ENCODE measurements around the gene KRT82. TPM values are rescaled to one million over a fixed set of nuclear protein-coding genes. Genes with fewer than 3 reads are reported as not detected.

The KRT82 gene
- total RNA-seq, 2 donors from 2014 or later = not detected

DNA sequence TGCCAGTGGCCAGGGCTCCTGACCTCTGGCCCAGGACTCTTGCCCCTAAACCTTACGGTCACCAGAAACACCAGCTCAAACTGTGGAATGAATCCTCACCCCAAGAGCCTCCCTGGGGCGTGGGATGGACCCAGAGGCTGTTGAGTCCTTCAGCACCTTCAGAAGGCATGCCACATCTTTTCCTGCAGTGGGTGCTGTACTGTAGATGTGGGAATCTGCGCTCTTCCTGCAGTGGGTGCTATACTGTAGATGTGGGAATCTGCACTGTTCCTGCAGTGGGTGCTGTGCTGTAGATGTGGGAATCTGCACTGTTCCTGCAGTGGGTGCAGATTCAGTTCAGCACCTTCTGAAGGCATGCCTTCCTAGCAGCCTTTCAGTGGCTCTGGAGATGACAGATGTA is 1.2 kb downstream of the KRT82 start:
- Mint-ChIP-seq H3K4me1 (no peaks in the 10 kb centered on the region), H3K9me3 (no peaks in the 10 kb centered on the region), H3K36me3 (ENCODE audit: low read depth) (no peaks in the 10 kb centered on the region), H3K4me3 (no peak overlapping the region), H3K27me3 (peaks cover 12% of the 10 kb centered on the region), H3K27ac (no peak overlapping the region)
- ATAC-seq (replicated peaks) = no peak

DNA sequence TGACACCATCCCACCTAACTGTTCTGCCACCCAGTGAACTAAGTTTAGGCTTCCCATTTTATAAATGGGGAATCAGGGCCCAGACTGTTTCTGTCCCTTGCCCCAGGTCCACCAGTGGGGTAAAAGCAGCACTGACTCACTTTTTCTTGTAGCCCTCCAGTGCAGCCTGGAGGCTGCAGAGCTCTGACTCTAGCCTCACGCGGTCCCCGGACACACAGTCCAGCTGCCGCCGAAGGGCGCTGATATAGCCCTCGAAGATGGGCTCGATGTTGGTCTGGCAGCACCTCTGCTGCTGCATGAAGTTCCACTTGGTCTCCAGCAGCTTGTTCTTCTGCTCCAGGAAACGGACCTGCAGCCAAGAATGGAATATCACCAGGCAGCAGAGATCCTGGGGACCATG is 2.6 kb downstream of the KRT82 start:
- Mint-ChIP-seq H3K36me3 (ENCODE audit: low read depth) (no peaks in the 10 kb centered on the region), H3K4me1 (no peaks in the 10 kb centered on the region), H3K9me3 (no peaks in the 10 kb centered on the region), H3K27me3 (peaks cover 10% of the 10 kb centered on the region), H3K27ac (no peak overlapping the region), H3K4me3 (no peak overlapping the region)
- ATAC-seq (replicated peaks) = no peak

DNA sequence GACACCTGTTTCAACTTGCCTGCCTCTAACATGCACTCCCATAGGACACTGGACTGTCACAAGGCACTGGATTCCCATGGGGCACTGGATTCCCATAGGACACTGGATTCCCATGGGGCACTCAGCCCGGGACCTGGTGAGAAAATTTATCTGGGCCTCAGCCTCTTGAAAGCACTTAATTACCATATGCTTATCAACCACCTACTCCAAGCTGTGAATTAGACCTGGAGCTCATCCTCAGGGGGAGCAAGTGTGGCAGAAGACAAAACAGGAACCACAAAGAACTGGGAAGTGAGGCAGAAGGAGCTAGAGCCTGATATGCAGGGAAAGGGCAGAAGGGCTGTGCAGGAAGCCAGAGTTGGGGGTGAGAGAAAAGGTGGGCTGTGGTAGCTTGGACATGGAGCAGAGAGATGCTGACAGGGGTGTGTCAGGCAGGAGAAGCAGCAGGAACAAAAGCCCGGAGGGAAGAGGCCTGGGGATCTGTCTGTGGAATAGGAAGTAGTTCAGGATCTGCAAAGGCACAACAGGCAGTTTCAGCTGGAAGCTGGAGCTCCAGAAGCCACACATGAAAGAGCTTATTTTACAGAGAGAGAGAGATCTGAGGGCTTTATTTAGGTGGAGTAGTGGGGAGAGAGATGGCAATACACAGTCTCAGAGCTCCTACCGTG is 3.1 kb downstream of the KRT82 start:
- H3K36me3 Mint-ChIP-seq (ENCODE audit: low read depth) = no peaks in the 10 kb centered on the region
- H3K27ac Mint-ChIP-seq = no peak overlapping the region
- no peak for ATAC-seq (replicated peaks)
- H3K4me3 Mint-ChIP-seq = no peak overlapping the region
- H3K9me3 Mint-ChIP-seq = no peaks in the 10 kb centered on the region
- no peaks in the 10 kb centered on the region for H3K4me1 Mint-ChIP-seq
- peaks cover 8% of the 10 kb centered on the region for H3K27me3 Mint-ChIP-seq

DNA sequence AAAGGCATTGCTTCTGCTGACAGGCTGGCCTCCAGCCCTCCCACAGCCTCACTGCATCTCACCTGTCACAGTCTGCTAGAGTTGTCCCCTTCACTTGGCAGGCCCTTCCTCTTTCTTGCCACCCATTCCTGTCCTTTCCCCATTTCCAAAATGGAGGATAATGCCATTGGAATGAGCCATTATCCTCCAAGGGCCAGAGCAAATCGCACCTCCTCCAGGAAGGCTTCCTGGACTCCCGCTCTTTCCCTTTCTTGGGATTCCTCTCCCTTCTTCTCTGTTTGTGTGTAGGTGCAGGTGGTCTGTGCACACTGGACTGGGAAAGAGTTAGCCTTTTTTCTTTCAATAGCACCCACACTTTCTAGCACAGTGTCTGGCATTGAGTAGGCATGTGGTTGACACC is 3.8 kb downstream of the KRT82 start:
- H3K4me3 Mint-ChIP-seq = no peak overlapping the region
- H3K9me3 Mint-ChIP-seq = no peaks in the 10 kb centered on the region
- ATAC-seq (replicated peaks) = no peak
- no peaks in the 10 kb centered on the region for H3K4me1 Mint-ChIP-seq
- H3K27me3 Mint-ChIP-seq = peaks cover 5% of the 10 kb centered on the region
- no peaks in the 10 kb centered on the region for H3K36me3 Mint-ChIP-seq (ENCODE audit: low read depth)
- no peak overlapping the region for H3K27ac Mint-ChIP-seq

DNA sequence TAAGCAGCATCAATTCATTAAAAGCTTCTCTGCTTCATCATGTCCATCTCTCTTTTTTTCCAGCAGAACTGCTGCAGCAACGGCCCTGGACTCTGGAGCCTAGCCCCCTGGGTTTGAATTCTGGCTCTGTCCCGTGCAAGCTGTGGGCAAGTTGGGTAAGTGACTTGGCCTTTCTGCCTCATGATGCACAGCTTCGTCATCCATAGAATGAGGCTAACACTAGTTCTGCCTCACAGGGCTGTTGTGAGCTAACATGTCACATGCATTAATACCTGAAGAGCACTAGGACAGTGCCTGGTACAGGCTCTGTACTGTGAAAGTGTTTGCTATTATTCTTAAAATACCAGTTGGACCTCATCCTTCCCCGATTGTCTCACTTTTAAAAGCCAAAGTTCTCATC is 4.2 kb downstream of the KRT82 start:
- ATAC-seq (replicated peaks) = no peak
- Mint-ChIP-seq H3K27me3 (peaks cover 5% of the 10 kb centered on the region), H3K9me3 (no peaks in the 10 kb centered on the region), H3K27ac (no peak overlapping the region), H3K36me3 (ENCODE audit: low read depth) (no peaks in the 10 kb centered on the region), H3K4me1 (no peaks in the 10 kb centered on the region), H3K4me3 (no peak overlapping the region)

DNA sequence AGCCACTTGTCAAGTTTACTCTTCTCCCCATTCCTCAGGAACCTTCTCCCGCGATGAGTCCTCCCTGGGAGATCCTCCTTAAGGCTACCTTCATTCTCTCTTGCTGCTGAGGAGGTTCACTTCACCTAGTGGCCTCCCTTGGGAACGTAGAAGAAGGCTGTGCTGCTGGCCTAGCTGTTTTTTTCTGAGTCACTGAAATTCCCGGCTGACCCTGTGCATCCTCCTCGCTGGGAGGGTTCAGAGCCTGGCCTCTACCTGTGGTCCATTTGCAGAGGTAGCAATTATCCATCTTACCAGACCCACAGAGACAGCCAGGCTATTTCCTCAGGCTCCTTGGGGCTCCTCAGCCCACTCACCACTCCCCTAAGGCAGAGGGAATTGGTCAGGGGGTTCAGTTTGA is 4.6 kb downstream of the KRT82 start:
- H3K36me3 Mint-ChIP-seq (ENCODE audit: low read depth) = no peaks in the 10 kb centered on the region
- no peak for ATAC-seq (replicated peaks)
- H3K4me3 Mint-ChIP-seq = no peak overlapping the region
- no peaks in the 10 kb centered on the region for H3K4me1 Mint-ChIP-seq
- peaks cover 5% of the 10 kb centered on the region for H3K27me3 Mint-ChIP-seq
- no peak overlapping the region for H3K27ac Mint-ChIP-seq
- no peaks in the 10 kb centered on the region for H3K9me3 Mint-ChIP-seq

DNA sequence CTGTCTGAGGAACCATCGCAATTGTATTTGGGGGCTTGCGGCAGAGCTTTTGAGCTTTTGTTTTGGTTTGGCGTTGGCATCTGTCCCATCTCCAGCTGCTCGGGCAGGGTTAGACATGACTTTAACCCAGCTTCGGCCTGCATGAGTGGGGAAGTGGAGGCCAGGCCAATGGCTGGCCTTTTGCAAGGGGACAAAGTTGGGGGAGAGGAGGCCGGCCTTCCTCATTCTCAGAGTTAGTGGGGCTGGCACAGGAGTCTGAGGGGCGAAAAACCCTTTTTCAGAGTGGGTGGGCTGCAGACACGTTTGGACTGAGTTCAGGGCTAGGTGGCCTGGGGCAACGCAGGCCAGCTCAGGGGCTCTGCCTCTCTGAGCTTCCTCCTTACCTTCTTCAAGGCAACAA is 5.2 kb downstream of the KRT82 start:
- H3K27ac Mint-ChIP-seq = no peak overlapping the region
- no peak for ATAC-seq (replicated peaks)
- H3K9me3 Mint-ChIP-seq = no peaks in the 10 kb centered on the region
- no peaks in the 10 kb centered on the region for H3K4me1 Mint-ChIP-seq
- H3K4me3 Mint-ChIP-seq = no peak overlapping the region
- H3K27me3 Mint-ChIP-seq = peaks cover 5% of the 10 kb centered on the region
- no peaks in the 10 kb centered on the region for H3K36me3 Mint-ChIP-seq (ENCODE audit: low read depth)

DNA sequence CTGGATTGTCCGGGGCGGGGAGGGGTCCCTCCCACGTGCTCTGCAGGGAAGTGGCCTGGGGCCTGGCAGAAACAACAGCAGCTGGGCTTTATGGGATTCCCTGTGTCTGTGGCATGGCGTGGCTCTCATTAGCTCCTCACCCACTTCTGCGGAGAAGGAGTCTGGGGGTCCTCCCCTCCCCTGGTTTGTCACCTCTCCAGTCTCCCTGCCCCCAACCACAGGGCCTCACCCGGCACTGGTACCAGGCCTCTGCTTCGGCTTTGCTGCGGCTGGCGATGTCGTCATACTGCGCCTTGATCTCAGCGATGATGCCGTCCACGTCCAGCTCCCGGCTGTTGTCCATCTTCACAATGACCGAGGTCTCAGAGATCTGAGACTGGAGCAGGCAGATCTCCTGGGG is 6.4 kb downstream of the KRT82 start:
- ATAC-seq (replicated peaks) = no peak
- Mint-ChIP-seq H3K36me3 (ENCODE audit: low read depth) (no peaks in the 10 kb centered on the region), H3K4me1 (no peaks in the 10 kb centered on the region), H3K27ac (no peak overlapping the region), H3K27me3 (peaks cover 8% of the 10 kb centered on the region), H3K4me3 (no peak overlapping the region), H3K9me3 (no peaks in the 10 kb centered on the region)

DNA sequence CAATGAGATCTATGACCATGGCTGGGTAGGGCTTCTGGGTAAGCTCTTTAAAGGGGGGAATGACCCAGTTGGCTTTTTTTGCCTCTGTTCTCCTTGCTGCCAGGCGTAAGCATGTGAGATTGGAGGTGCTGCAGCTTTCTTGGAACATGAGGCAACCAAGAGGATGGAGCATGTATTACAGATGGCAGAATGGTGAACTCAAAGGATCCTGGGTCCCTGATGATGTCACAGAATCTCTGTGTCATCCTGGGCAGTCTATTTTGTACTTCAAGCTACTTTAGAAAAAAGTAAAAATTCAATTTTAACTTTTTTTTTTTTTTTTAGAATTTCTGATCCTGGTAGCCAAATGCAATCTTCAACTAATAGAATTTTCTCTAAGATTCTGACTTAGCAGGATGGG is 8.0 kb downstream of the KRT82 start:
- Mint-ChIP-seq H3K4me1 (no peaks in the 10 kb centered on the region), H3K27ac (no peak overlapping the region), H3K4me3 (no peak overlapping the region), H3K9me3 (no peaks in the 10 kb centered on the region), H3K36me3 (ENCODE audit: low read depth) (no peaks in the 10 kb centered on the region), H3K27me3 (peaks cover 8% of the 10 kb centered on the region)
- no peak for ATAC-seq (replicated peaks)

DNA sequence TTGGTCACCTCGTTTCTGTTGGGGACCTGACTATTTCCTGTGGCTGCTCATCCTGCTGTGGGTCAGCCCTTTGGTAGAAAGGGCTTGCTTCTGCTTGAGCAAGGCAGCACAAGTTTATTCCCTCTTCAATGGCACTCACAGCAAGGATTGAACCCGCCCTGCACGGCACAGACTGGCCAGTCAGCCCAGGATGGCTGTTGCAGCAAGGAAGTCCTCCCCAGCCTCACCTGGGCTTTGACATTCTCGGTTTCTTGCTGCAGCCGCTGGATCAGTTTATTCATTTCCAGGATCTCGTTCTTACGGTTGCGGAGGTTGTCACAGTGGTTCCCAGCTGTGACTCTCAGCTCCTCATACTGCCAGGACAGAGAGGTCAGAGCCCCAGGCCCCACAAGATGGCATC is 9.5 kb downstream of the KRT82 start:
- peaks cover 3% of the 10 kb centered on the region for H3K27me3 Mint-ChIP-seq
- H3K36me3 Mint-ChIP-seq (ENCODE audit: low read depth) = no peaks in the 10 kb centered on the region
- no peaks in the 10 kb centered on the region for H3K9me3 Mint-ChIP-seq
- no peak overlapping the region for H3K27ac Mint-ChIP-seq
- no peak for ATAC-seq (replicated peaks)
- no peaks in the 10 kb centered on the region for H3K4me1 Mint-ChIP-seq
- no peak overlapping the region for H3K4me3 Mint-ChIP-seq

DNA sequence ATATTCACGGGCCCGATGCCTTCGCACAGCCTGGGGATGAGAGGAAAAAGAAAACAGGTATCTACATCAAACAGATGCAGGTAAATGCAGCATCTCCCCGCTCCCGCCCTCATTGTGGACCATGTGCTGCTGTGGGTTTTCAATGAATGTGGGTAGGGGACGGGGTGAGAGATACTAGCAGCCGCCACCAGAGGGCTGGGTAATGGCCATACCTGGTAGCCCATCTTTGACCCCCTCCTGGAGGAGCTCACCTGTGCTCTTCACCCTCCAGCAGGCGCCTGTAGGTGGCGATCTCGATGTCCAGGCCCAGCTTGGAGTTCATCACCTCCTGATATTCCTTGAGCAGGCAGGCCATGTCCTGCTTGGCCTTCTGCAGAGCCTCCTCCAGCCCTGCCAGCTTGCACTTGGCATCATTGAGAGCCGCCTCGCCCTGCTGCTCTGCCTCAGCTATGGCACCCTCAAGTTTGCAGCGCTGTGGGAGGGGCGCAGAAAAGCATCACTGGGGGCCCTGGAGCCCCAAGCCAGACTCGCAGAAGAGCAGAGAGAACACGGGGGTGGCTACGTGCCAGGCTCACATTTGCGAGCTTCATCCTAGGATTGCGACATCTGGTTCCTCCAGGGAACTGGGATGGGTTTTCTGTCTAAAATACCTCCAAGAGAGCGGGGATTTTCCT is 10.2 kb downstream of the KRT82 start:
- H3K36me3 Mint-ChIP-seq (ENCODE audit: low read depth) = no peaks in the 10 kb centered on the region
- H3K27me3 Mint-ChIP-seq = peaks cover 3% of the 10 kb centered on the region
- ATAC-seq (replicated peaks) = no peak
- H3K9me3 Mint-ChIP-seq = no peaks in the 10 kb centered on the region
- no peak overlapping the region for H3K27ac Mint-ChIP-seq
- H3K4me3 Mint-ChIP-seq = no peak overlapping the region
- H3K4me1 Mint-ChIP-seq = no peaks in the 10 kb centered on the region

DNA sequence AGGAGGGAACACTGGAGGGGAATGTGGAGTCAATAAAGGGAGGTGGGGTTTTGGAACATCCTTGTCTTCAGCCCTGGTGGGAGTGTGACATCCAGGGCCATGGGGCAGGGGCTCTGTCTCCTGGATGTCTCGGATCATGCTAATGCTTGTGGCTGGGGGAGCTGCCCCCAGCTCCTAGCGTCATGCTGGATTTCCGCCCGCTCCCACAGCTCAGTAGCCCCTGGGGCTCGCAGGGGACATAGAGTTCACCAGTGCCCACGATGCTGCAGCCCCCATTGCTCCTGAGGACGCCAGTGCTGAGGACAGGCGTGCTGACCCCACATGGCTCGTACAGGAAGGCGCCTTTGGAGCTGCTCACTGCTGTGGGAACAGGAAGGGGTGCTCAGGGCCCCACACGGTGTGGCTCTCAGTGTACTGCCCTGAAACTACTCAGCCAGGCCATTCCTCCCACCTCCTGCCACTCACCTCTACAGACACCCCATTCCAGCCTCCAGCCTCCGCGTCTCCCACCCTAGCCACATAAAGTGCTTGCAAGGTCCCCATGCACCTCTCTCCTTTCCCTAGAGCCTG is 11.2 kb downstream of the KRT82 start:
- H3K36me3 Mint-ChIP-seq (ENCODE audit: low read depth) = no peaks in the 10 kb centered on the region
- no peak overlapping the region for H3K4me3 Mint-ChIP-seq
- peaks cover 3% of the 10 kb centered on the region for H3K27me3 Mint-ChIP-seq
- H3K4me1 Mint-ChIP-seq = no peaks in the 10 kb centered on the region
- H3K27ac Mint-ChIP-seq = no peak overlapping the region
- no peaks in the 10 kb centered on the region for H3K9me3 Mint-ChIP-seq
- no peak for ATAC-seq (replicated peaks)

DNA sequence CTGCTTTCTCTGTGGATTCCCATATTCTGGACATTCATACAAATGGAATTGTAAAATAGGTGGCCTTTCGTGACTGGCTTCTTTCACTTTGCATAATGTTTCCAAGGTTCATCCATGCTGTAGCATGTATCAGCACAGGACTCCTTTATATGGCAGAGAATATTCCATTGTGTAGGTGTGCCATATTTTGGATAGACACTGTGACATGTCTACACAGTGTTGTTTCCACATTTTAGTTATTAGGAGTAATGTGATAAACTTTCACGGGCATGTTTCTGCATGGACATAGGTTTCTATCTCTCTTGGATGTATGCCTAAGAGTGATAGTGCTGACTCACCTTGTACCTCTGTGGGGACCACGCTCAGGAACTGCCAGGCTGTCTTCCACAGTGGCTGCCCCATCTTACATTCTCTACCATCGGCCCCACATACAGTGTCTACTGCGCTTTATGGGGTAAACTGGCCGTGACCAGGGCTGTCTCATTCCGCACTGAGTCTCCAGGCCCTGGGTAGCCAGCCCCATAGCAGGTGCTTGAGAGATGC is 13.6 kb downstream of the KRT82 start:
- peaks cover 3% of the 10 kb centered on the region for H3K27me3 Mint-ChIP-seq

DNA sequence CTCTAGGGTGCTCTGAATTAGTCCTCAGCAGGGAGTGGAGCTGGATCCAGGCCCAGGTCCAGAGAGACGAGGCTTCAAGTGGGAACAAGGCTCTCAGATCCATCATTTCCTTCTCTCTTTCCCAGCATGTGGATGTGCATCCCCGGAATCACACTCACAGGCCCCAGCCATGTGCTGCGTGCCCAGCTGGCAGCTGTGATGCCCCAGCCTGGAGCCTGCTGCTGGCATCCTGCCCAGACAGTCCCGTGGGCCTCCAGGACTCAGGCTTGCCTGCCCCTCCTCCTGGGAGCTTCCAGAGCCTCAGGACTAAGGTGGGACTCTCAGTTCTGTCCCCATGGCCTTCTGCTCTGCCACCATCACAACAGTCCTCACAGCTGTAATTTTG is 14.5 kb downstream of the KRT82 start:
- no peaks in the 10 kb centered on the region for H3K4me1 Mint-ChIP-seq
- no peaks in the 10 kb centered on the region for H3K36me3 Mint-ChIP-seq (ENCODE audit: low read depth)
- peaks cover 3% of the 10 kb centered on the region for H3K27me3 Mint-ChIP-seq
- H3K9me3 Mint-ChIP-seq = no peaks in the 10 kb centered on the region
- no peak for ATAC-seq (replicated peaks)
- H3K27ac Mint-ChIP-seq = no peak overlapping the region
- H3K4me3 Mint-ChIP-seq = no peak overlapping the region

More for the DNA sequence above, 13.6 kb downstream of the KRT82 start:
- no peak for ATAC-seq (replicated peaks)
- Mint-ChIP-seq H3K27ac (no peak overlapping the region), H3K9me3 (no peaks in the 10 kb centered on the region), H3K4me3 (no peak overlapping the region), H3K36me3 (ENCODE audit: low read depth) (no peaks in the 10 kb centered on the region), H3K4me1 (no peaks in the 10 kb centered on the region)
